Gastroesophageal sphincter (tissue), 3 donors: ENCODE results near the gene EPHA8.

Source experiments
- EP300 ChIP-seq: sonication (generic); formaldehyde crosslinking; IDR thresholded peaks from one replicate; pipeline ENCODE4 v1.6.1; 2017; ENCODE audit warnings: antibody characterized with exemption, mild to moderate bottlenecking
- POLR2A ChIP-seq, 2 donors: fragments of 450-650 bp; IDR thresholded peaks; one replicate each; pipeline ENCODE4 v1.6.1; 2017; ENCODE audit warnings: antibody characterized with exemption in 2 of 2, mild to moderate bottlenecking in 2 of 2, moderate library complexity in 1 of 2
- POLR2AphosphoS5 ChIP-seq: sonication (generic); formaldehyde crosslinking; IDR thresholded peaks from one replicate; pipeline ENCODE4 v1.6.1; 2017; ENCODE audit warnings: antibody characterized with exemption
- TF ChIP-seq, protein P1 (sequence below), 4 experiments: fragments of 200-600 bp in 2 of 4; fragments of 450-650 bp in 2 of 4; sonication (generic) in 1 of 4; IDR thresholded peaks; one replicate each; pipeline ENCODE4 v1.5.1; 2017 to 2019; ENCODE audit warnings: antibody characterized with exemption in 4 of 4, mild to moderate bottlenecking in 2 of 4, moderate library complexity in 2 of 4

DNA sequence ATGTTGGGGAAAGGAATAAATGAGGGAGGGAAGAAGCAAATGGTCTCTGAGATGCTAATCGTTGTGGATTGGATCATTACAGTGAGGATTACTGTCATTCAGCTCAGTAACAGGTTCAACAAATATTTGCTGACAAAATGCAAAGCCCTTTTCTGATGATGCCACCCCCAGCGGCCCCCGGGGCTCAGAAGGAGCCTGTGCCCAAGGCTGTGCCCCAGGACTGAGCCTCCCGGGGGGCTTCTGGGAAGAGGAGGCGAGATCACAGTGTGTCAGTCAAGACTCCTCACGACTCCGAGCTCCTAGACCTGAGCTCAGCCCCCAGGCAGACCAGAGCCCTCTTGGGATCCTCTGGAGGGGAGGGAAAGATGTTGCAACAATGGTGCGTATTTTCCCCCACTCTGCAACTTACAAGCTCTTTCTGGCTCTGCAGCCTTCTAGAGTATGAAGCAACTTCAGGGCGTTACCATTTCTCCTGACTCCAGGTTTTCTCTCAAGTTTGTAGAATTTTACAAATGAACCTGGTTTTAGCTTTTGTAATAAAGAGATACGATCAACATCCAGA lies 20.8 kb downstream of the EPHA8 start:
- TF ChIP-seq, protein P1, sequence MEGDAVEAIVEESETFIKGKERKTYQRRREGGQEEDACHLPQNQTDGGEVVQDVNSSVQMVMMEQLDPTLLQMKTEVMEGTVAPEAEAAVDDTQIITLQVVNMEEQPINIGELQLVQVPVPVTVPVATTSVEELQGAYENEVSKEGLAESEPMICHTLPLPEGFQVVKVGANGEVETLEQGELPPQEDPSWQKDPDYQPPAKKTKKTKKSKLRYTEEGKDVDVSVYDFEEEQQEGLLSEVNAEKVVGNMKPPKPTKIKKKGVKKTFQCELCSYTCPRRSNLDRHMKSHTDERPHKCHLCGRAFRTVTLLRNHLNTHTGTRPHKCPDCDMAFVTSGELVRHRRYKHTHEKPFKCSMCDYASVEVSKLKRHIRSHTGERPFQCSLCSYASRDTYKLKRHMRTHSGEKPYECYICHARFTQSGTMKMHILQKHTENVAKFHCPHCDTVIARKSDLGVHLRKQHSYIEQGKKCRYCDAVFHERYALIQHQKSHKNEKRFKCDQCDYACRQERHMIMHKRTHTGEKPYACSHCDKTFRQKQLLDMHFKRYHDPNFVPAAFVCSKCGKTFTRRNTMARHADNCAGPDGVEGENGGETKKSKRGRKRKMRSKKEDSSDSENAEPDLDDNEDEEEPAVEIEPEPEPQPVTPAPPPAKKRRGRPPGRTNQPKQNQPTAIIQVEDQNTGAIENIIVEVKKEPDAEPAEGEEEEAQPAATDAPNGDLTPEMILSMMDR (IDR thresholded peaks at IDR 0.05), result no peak
- TF ChIP-seq EP300, result no peak
- TF ChIP-seq POLR2AphosphoS5, result no peak
- no peak for TF ChIP-seq POLR2A (IDR thresholded peaks at IDR 0.05)
